ENCODE measurements around the gene HERC6.
A peak's percentile ranks its signal among the peaks of the same experiment; 100 is the strongest.
"Not testable (repeated sequence)": the region's sequence is repeated elsewhere in the genome, so short reads cannot be mapped to it uniquely, and the experiment has no call there.

HERC6 gene

GRCh38 chr4:88391703-88392102 is 13.1 kb downstream of the HERC6 start:
- no peak for DNase-seq (ENCODE audit: low spot score)

- DNase-seq (ENCODE audit: low spot score) = no peak
Observed at GRCh38 chr4:88396681-88397080, 18.0 kb downstream of the HERC6 start.

- no peak for DNase-seq (ENCODE audit: low spot score)
Observed at GRCh38 chr4:88398381-88398780, 19.7 kb downstream of the HERC6 start.

- DNase-seq (ENCODE audit: low spot score) = no peak
Observed at GRCh38 chr4:88409206-88409605, 30.6 kb downstream of the HERC6 start.

DNA sequence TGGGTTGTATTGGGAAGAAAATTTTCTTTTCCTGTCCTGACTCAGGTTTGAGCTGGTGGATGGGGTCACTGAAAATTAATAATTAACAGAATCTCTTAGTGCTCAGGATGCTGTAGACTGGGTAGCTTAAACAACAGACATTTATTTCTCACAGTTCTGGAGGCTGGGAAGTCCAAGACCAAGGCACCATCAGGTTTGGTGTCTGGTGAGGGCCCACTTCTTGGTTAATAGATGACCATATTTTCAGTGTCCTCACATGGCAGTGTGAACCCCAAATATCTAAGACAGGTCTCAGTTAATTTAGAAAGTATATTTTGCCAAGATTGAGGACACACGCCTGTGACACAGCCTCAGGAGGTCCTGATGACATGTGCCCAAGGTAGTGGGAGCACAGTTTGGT is 31.1 kb downstream of the HERC6 start:
- DNase-seq (ENCODE audit: low spot score) = peak; percentile 8

- DNase-seq (ENCODE audit: low spot score) = no peak
Observed at GRCh38 chr4:88411491-88412096, 32.9 kb downstream of the HERC6 start.

DNA sequence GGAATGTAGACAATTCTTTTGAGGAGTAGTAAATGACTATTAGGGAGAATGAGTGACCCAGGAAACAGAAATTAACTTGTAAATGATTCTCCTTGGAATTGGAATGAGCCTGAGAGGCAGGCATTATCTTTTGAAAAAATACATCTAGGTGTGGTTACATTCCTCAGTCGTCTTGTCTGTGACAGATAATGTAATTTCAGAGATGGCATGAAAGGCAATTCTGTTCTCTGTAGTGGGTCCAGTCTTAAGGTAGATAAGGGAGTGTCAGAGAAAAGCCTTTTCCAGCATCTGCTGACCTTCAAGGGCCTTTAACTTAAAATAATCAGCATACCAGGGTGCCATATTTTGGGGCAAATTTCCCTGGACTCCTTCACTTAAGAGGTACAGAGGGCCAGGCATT is 35.1 kb downstream of the HERC6 start:
- DNase-seq (ENCODE audit: low spot score) = no peak

- no peak for DNase-seq (ENCODE audit: low spot score)
Observed at GRCh38 chr4:88414755-88415154, 36.1 kb downstream of the HERC6 start.

- DNase-seq (ENCODE audit: low spot score) = no peak
Observed at GRCh38 chr4:88415982-88416381, 37.3 kb downstream of the HERC6 start.

GRCh38 chr4:88418411-88418810 is 39.8 kb downstream of the HERC6 start:
- no peak for DNase-seq (ENCODE audit: low spot score)

- no peak for DNase-seq (ENCODE audit: low spot score)
Observed at GRCh38 chr4:88419874-88420273, 41.2 kb downstream of the HERC6 start.

GRCh38 chr4:88420844-88421243 is 42.2 kb downstream of the HERC6 start:
- DNase-seq (ENCODE audit: low spot score) = no peak

DNA sequence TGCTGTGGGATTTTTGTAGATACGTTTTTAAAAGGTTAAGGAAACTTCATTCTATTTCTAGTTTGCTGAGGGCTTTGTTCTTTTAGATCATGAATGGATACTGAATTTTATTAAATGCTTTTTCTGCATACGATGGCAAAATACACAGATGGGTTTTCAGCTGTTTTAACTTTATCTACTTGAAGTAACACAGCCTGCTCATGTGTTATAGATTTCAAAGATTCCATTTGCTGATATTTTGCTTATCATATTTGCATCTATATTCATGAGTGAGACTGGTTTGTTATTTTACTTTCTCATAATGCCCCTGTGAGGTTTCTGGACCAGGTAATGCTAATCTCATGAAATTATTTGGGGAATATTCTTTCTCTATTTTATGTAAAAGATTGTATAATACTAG is 43.8 kb downstream of the HERC6 start:
- DNase-seq (ENCODE audit: low spot score) = no peak

GRCh38 chr4:88429401-88429800 is 50.7 kb downstream of the HERC6 start:
- DNase-seq (ENCODE audit: low spot score) = no peak

GRCh38 chr4:88435987-88436693 is 57.5 kb downstream of the HERC6 start:
- no peak for DNase-seq (ENCODE audit: low spot score)

GRCh38 chr4:88437873-88438272 is 59.2 kb downstream of the HERC6 start:
- not testable (repeated sequence) for DNase-seq (ENCODE audit: low spot score)

- no peak for DNase-seq (ENCODE audit: low spot score)
Observed at GRCh38 chr4:88439161-88439760, 60.6 kb downstream of the HERC6 start.

DNA sequence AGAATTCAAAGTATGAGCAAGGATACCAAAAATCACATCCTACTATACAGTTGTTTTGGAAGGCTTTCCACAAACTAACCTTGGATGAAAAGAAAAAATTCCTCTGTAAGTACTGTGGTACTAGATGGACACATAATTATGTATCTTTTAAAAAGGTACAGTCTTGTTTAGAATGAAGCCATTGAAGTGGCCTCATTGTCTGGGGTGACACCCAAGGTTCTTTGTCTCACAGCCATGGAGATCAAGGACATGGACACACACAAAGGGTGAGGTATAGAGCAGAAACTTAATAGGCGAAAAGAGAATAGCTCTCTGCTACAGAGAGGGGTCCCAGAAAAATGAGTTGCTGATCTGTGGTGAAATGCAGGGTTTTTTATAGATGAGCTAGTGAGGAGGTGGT is 61.5 kb downstream of the HERC6 start:
- no peak for DNase-seq (ENCODE audit: low spot score)

DNA sequence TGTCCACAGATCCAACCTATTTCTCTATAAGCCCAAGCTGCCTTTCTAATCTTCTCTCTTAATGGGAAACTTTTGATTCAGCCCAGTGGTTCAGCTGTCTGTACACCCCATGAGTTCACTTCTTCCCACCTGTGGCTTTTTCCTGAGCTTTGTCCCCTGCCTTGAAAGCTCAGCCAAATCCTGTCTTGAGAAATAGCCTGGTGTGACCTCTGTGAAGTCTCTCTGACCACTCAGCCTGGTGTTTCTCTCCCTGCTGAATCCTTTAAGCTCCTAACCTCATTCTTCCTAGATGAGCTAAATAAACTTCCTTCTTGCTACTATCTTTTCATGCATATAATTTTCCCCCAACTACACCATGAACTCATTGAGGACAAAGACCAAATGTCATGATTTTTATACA is 63.0 kb downstream of the HERC6 start:
- DNase-seq (ENCODE audit: low spot score) = peak; percentile 59

GRCh38 chr4:88442689-88443191 is 64.1 kb downstream of the HERC6 start:
- DNase-seq (ENCODE audit: low spot score) = peak; percentile 86

DNA sequence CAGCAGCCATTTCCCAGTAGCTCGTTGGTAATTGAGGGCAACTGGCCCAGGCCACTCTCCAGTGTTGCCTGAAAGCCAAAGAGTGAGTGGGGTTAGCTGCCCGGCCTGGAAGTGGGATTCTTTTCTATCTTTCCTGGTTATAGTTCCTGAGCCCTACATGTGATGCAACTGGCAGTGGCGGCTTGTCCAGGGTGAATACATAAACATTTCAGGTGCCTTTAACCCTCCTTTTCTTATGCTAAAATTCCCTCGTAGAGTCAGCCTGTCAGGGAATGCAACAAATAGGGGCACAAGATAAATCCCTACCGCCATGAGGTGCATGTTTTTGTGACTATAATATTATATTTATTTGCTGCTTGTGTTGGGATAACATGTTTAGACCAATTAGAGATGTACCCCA is 64.8 kb downstream of the HERC6 start:
- no peak for DNase-seq (ENCODE audit: low spot score)

- peak; percentile 19 for DNase-seq (ENCODE audit: low spot score)
Observed at GRCh38 chr4:88445252-88445651, 66.6 kb downstream of the HERC6 start.

GRCh38 chr4:88446124-88446523 is 67.5 kb downstream of the HERC6 start:
- peak; percentile 16 for DNase-seq (ENCODE audit: low spot score)
